WTC11 (cell line): ENCODE data around the gene SHC2. TPM values are rescaled to one million over a fixed set of nuclear protein-coding genes. Genes with fewer than 3 reads are reported as not detected.

Experiments used
- ATAC-seq: fragments of 200-7000 bp; cut with Tn5 transposase; 2 replicates; pipeline ENCODE4 v1.10.0; 2021; ENCODE audit warnings: mild to moderate bottlenecking, moderate library complexity
- CTCF ChIA-PET: fragments of 300-600 bp; sonication (Branson Sonifier 250); formaldehyde crosslinking; loops from one replicate; lab custom pipeline; 2021; ENCODE audit warnings: antibody characterized with exemption; lab: Charles Lee
- POLR2A ChIA-PET: fragments of 350-600 bp; sonication (Branson Sonifier 250); formaldehyde crosslinking; loops from one replicate; lab custom pipeline; 2021; ENCODE audit warnings: antibody characterized with exemption; lab: Charles Lee
- DNase-seq: peaks from one replicate; pipeline ENCODE4 v3.0.0; 2021; ENCODE audit warnings: low spot score
- H3K27ac Mint-ChIP-seq: 2 replicates; pipeline ENCODE4 v1.8.0; 2021; ENCODE audit warnings: mixed read lengths
- H3K27me3 Mint-ChIP-seq: 2 replicates; pipeline ENCODE4 v1.8.0; 2021; ENCODE audit warnings: low read depth, mild to moderate bottlenecking, moderate library complexity, mixed read lengths
- H3K36me3 Mint-ChIP-seq: 2 replicates; pipeline ENCODE4 v1.8.0; 2021; ENCODE audit warnings: mixed read lengths
- H3K4me1 Mint-ChIP-seq: 2 replicates; pipeline ENCODE4 v1.8.0; 2022; ENCODE audit warnings: mixed read lengths
- H3K4me3 Mint-ChIP-seq: 2 replicates; pipeline ENCODE4 v1.8.0; 2021; ENCODE audit warnings: mild to moderate bottlenecking, moderate library complexity, mixed read lengths
- H3K9me3 Mint-ChIP-seq: 2 replicates; pipeline ENCODE4 v1.8.0; 2021; ENCODE audit warnings: mixed read lengths
- ATF2 ChIP-seq: sonication (generic); formaldehyde crosslinking; IDR thresholded peaks from 2 replicates; pipeline ENCODE4 v1.8.1; 2022; ENCODE audit warnings: low read depth, missing genetic modification reagents, borderline replicate concordance
- CBFB ChIP-seq: sonication (generic); formaldehyde crosslinking; IDR thresholded peaks from 2 replicates; pipeline ENCODE4 v1.8.1; 2022; ENCODE audit warnings: mild to moderate bottlenecking, low read depth, missing genetic modification reagents
- CREB1 ChIP-seq: sonication (generic); formaldehyde crosslinking; IDR thresholded peaks from 2 replicates; pipeline ENCODE4 v1.8.0; 2023; ENCODE audit warnings: mild to moderate bottlenecking, missing genetic modification reagents
- CTCF ChIP-seq: fragments of 200-600 bp; IDR thresholded peaks from 2 replicates; pipeline ENCODE4 v1.8.0; 2022; ENCODE audit warnings: antibody characterized with exemption
- ELF4 ChIP-seq: sonication (generic); formaldehyde crosslinking; IDR thresholded peaks from 2 replicates; pipeline ENCODE4 v1.8.1; 2022; ENCODE audit warnings: low read depth, mild to moderate bottlenecking, moderate library complexity, missing genetic modification reagents
- ERG ChIP-seq: fragments of 250-450 bp; sonication (Bioruptor Pico); IDR thresholded peaks from 2 replicates; pipeline ENCODE4 v1.8.0; 2021; ENCODE audit warnings: mild to moderate bottlenecking
- FOXJ3 ChIP-seq: sonication (generic); formaldehyde crosslinking; IDR thresholded peaks from 2 replicates; pipeline ENCODE4 v1.9.0; 2021; ENCODE audit warnings: missing genetic modification reagents, mild to moderate bottlenecking, borderline replicate concordance
- IRF1 ChIP-seq: sonication (generic); formaldehyde crosslinking; IDR thresholded peaks from 2 replicates; pipeline ENCODE4 v1.8.0; 2023; ENCODE audit warnings: missing genetic modification reagents
- MYBL2 ChIP-seq: sonication (generic); formaldehyde crosslinking; IDR thresholded peaks from 2 replicates; pipeline ENCODE4 v1.8.1; 2023; ENCODE audit warnings: mild to moderate bottlenecking, moderate library complexity, missing genetic modification reagents
- NFATC4 ChIP-seq: fragments of 250-450 bp; sonication (Bioruptor Pico); IDR thresholded peaks from 2 replicates; pipeline ENCODE4 v1.9.0; 2021; ENCODE audit warnings: mild to moderate bottlenecking
- NR1H2 ChIP-seq: sonication (generic); formaldehyde crosslinking; IDR thresholded peaks from 2 replicates; pipeline ENCODE4 v1.9.0; 2021; ENCODE audit warnings: mild to moderate bottlenecking, moderate library complexity, missing genetic modification reagents
- RORB ChIP-seq: fragments of 250-450 bp; sonication (Bioruptor Pico); IDR thresholded peaks from 2 replicates; pipeline ENCODE4 v1.9.0; 2021; ENCODE audit warnings: mild to moderate bottlenecking
- SMAD4 ChIP-seq: sonication (generic); formaldehyde crosslinking; IDR thresholded peaks from 2 replicates; pipeline ENCODE4 v1.8.0; 2022; ENCODE audit warnings: mild to moderate bottlenecking, missing genetic modification reagents
- SOX15 ChIP-seq: fragments of 250-450 bp; sonication (Bioruptor Pico); IDR thresholded peaks from 2 replicates; pipeline ENCODE4 v1.9.0; 2021; ENCODE audit warnings: mild to moderate bottlenecking
- TCF7 ChIP-seq: sonication (generic); formaldehyde crosslinking; IDR thresholded peaks from 2 replicates; pipeline ENCODE4 v1.8.0; 2022; ENCODE audit warnings: mild to moderate bottlenecking, low read depth, missing genetic modification reagents, moderate library complexity
- TEAD1 ChIP-seq: sonication (generic); formaldehyde crosslinking; IDR thresholded peaks from 2 replicates; pipeline ENCODE4 v1.8.0; 2022; ENCODE audit warnings: mild to moderate bottlenecking, missing genetic modification reagents
- USF2 ChIP-seq: sonication (generic); formaldehyde crosslinking; IDR thresholded peaks from 2 replicates; pipeline ENCODE4 v1.8.1; 2023; ENCODE audit warnings: mild to moderate bottlenecking, missing genetic modification reagents, moderate library complexity
- ZBTB43 ChIP-seq: sonication (generic); formaldehyde crosslinking; IDR thresholded peaks from 2 replicates; pipeline ENCODE4 v1.8.1; 2023; ENCODE audit warnings: mild to moderate bottlenecking, missing genetic modification reagents
- ZMAT4 ChIP-seq: fragments of 250-450 bp; sonication (Bioruptor Pico); IDR thresholded peaks from 2 replicates; pipeline ENCODE4 v1.9.0; 2021; ENCODE audit warnings: mild to moderate bottlenecking
- ZNF121 ChIP-seq: sonication (generic); formaldehyde crosslinking; IDR thresholded peaks from 2 replicates; pipeline ENCODE4 v1.8.0; 2023; ENCODE audit warnings: missing genetic modification reagents
- ZNF281 ChIP-seq: sonication (generic); formaldehyde crosslinking; IDR thresholded peaks from 2 replicates; pipeline ENCODE4 v1.8.0; 2023; ENCODE audit warnings: mild to moderate bottlenecking, missing genetic modification reagents
- ZNF416 ChIP-seq: fragments of 250-450 bp; sonication (Bioruptor Pico); IDR thresholded peaks from 2 replicates; pipeline ENCODE4 v1.9.0; 2021; ENCODE audit warnings: mild to moderate bottlenecking, inconsistent platforms
- total RNA-seq: library from RNA; stranded (reverse); gene quantifications from 3 replicates; pipeline ENCODE4 v1.2.3, GENCODE V29; 2021

SHC2 gene
- total RNA-seq, 1 experiment from 2014 or later, result 8.4 TPM

- TF ChIP-seq ATF2 (no peak), ZNF121 (no peak), ZMAT4 (CRISPR knock-in tag) (no peak), TCF7 (CRISPR knock-in tag) (no peak)
These were observed 33.9 kb downstream of the SHC2 start (continued) for GRCh38 chr19:426725-427445.

- ATAC-seq (no peak), DNase-seq (no peak)
- Mint-ChIP-seq H3K4me3 (no peak overlapping the region), H3K27me3 (peaks cover 3% of the 10 kb centered on the region; the same call in 1 of the 2 replicates), H3K27ac (no peak overlapping the region), H3K9me3 (peaks cover 20% of the 10 kb centered on the region), H3K36me3 (peaks cover 10% of the 10 kb centered on the region), H3K4me1 (no peaks in the 10 kb centered on the region)
- TF ChIP-seq ZNF121 (no peak), SOX15 (CRISPR knock-in tag) (no peak), NFATC4 (no peak), ELF4 (CRISPR knock-in tag) (no peak), CBFB (CRISPR knock-in tag) (no peak), MYBL2 (CRISPR knock-in tag) (no peak), CTCF (no peak), ZNF416 (CRISPR knock-in tag) (no peak), CREB1 (CRISPR knock-in tag) (no peak), ERG (no peak), FOXJ3 (CRISPR knock-in tag) (no peak), NR1H2 (CRISPR knock-in tag) (no peak), ZNF281 (CRISPR knock-in tag) (no peak), ZBTB43 (CRISPR knock-in tag) (no peak), RORB (no peak), USF2 (no peak), IRF1 (CRISPR knock-in tag) (no peak), TEAD1 (no peak), SMAD4 (CRISPR knock-in tag) (no peak)
- POLR2A ChIA-PET, result no interaction called here
- CTCF ChIA-PET, result interaction anchor here (1.0 to 2.2 kb wide), 2 partner anchors 12 to 55 kb away, joined by 3 to 7 read pairs; no protein-coding TSS in a partner anchor
These were observed 35.8 kb downstream of the SHC2 start for GRCh38 chr19:425056-425455.
